DMS 273 (cell line): ENCODE data around the gene ARPC1A.
A peak's percentile ranks its signal among the peaks of the same experiment; 100 is the strongest.
"Not testable (repeated sequence)": the region's sequence is repeated elsewhere in the genome, so short reads cannot be mapped to it uniquely, and the experiment has no call there.

ENCODE experiments used
- DNase-seq: peaks from one replicate; lab custom pipeline; 2025; ENCODE audit not compliant: unreplicated experiment; lab: John Stamatoyannopoulos, UW

ARPC1A gene

GRCh38 chr7:99368750-99369389 is 43.2 kb downstream of the ARPC1A start:
- DNase-seq: no peak

GRCh38 chr7:99369767-99370391 is 44.2 kb downstream of the ARPC1A start:
- peak; percentile 34 for DNase-seq

GRCh38 chr7:99371376-99371920 is 45.8 kb downstream of the ARPC1A start:
- DNase-seq: no peak

DNA sequence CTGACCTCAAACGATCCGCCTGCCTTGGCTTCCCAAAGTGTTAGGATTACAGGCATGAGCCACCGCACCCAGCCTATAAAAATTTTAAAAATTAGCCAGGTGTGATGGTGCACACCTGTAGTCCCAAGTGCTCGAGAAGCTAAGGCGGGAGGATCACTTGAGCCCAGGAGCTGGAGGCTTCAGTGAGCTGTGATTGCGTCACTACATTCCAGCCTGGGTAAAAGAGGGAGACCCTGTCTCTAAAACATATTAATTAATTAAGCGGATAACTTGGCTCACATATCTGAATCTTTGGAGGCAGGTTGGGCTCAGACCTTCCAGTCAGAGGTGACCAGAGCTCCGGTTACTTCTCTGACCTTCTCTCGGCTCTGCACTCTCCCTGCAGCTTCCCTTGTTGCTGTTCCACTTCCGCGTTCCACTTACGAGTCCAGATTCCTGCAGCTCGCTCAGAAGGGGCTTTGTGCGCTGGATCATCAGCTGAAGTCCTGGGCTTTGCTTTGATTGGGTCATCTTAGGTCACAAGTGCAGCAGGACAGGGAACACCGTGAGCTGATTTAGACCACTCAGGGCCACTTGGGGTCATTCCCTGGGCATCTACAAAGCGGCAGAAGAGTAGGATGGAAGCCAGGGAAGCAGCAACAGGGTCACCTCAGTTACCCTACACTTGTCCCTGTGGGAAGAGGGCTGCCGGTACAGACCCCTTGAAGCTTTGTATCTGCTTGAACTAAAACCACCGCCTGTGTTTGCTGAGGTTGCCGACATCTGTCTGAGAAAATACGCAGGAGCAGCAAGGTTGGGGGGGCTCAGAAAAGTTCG is 46.8 kb downstream of the ARPC1A start:
- peak; percentile 22 for DNase-seq

DNA sequence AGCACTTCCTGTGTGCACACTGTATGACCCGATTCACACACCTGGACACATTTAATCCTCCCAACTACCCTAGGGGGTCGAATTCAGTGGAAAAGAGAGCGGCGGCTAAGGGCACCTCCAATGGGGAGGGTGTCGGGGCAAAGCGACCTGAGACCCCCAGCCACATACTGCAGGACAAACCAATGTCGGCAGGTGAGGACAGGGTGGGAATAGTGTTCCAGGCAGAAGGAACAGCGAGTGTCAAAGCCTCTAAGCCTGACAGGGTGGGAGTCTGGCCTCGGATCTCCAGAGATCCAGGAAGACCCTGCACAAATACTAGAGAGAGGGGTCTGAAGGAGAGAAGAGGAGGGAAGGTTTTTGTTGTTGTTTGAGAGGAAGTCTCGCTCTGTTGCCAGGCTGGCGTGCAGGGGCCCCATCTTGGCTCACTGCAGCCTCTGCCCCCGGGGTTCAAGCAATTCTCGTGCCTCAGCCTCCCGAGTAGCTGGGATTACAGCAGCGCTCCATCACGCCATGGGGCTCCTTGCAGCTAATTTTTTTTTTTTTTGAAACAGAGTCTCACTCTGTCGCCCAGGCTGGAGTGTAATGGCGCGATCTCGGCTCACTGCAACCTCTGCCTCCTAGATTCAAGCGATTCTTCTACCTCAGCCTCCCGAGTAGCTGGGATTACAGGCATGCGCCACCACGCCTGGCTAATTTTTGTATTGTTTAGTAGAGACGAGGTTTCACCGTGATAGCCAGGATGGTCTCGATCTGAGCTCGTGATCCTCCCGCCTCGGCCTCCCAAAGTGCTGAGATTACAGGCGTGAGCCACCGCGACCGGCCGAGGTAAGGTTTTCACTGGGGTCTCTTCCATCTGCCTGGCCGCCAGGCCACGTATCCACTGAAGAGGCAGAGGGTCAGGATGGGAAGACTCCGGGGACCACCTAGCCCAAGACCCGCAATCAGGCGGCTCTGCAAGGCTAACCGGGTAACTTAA is 47.7 kb downstream of the ARPC1A start:
- no peak for DNase-seq

GRCh38 chr7:99374111-99375064 is 48.7 kb downstream of the ARPC1A start, which contains the start of gene ARPC1B:
ARPC1B (plus strand) TSS chr7:99374730; CDS start chr7:99385715, 10,985 bp downstream.
- DNase-seq: peak; percentile 94

DNA sequence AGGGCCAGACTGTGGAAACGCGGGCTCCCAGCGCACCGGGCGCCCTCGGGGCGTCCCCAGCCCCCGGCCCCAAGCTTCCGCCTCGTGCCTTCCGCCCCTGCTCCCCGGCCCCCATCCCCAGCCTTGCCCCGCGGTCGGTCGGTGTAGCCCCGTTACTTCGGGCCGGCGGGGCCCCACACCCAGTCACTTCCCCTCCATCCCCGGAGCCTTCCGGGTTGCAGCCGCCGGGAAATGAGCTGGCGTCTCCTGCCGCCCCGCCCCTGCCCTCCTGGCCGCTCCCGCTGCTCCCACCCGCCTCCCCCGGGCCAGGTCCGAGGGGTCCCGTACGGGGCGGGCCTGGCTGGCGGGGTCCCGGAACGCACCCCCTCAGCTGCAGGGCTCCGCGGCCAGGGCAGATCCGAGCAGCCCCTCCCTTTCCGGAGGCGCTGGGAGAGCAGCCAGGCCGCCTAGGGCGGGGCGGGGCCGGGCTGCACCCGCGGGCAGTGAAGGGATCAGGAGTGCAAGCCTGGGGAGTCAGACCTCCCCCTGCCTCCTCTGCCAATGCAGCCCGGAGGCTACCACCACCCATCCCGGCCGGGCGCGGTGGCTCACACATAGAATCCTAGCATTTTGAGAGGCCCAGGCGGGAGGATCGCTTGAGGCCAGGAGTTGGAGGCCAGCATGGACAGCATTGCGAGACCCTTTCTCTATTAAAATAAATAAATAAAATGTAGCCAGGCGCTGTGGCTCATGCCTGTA is 49.5 kb downstream of the ARPC1A start:
- peak; percentile 89 for DNase-seq

GRCh38 chr7:99379043-99379577 is 53.4 kb downstream of the ARPC1A start:
- peak; percentile 36 for DNase-seq

- not testable (repeated sequence) for DNase-seq
Observed at GRCh38 chr7:99379693-99380031, 54.0 kb downstream of the ARPC1A start.

GRCh38 chr7:99380032-99380822 is 54.5 kb downstream of the ARPC1A start:
- DNase-seq: no peak

DNA sequence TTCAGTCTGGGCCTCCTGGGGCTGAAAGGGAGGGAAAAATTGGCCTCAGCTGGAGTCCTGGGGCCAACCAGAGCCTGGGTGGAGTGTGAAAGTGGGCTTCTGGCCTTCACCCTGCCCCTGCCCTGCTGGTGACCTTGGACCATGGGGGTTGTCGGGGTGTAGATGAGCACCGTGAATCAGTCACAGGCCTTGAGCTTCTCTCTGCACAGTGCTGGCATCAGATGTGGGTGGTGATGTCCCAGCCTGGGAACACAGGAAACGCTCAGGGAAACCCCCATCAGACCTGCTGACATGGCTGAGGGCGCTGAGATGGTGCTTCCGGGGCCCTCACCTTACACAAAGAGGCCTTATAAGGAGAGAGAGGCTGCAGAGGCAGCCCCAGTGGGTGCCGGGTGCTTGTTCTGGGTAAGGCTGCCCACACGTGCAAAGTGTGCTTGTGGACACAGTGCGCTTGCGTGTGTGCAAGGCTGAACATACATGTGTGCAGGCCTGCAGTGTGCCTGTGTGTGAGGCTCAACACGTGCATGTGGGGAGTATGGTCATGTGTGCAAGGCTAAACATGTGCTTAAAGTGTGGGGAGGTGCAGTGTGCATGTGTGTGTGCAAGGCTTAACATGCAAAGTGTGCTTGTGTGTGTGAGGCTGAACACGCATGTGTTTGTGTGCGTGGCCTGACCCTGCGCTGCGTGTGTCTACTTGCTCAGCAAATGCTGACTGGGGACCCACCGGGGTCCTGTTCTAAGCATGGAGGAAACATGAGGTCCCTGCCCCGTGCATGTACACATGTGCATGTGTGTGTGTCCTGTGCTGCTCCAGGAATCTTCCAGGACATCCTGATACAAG is 55.3 kb downstream of the ARPC1A start:
- DNase-seq: no peak

DNA sequence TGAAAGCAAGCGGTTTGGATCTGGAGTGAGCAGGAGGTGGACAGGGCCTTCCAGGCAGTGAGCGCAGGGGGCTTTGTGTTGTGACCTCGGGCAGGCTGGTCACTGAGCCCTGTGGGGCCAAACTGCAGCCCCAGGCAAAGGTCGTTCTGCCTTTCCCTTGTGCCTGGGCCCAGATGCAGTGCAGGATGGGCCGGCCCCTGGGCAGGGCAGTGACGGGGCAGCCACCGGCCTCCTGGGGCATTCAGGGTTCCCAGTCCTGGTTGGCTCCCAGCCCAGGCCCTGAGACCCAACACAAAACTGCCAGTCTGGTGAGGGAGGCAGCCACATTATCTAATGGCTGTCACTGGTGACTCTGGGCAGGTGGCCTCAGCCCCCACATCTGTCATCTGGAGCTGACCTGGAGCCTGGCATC is 56.0 kb downstream of the ARPC1A start:
- DNase-seq: peak; percentile 25

GRCh38 chr7:99383203-99383602 is 57.5 kb downstream of the ARPC1A start:
- DNase-seq: no peak

DNA sequence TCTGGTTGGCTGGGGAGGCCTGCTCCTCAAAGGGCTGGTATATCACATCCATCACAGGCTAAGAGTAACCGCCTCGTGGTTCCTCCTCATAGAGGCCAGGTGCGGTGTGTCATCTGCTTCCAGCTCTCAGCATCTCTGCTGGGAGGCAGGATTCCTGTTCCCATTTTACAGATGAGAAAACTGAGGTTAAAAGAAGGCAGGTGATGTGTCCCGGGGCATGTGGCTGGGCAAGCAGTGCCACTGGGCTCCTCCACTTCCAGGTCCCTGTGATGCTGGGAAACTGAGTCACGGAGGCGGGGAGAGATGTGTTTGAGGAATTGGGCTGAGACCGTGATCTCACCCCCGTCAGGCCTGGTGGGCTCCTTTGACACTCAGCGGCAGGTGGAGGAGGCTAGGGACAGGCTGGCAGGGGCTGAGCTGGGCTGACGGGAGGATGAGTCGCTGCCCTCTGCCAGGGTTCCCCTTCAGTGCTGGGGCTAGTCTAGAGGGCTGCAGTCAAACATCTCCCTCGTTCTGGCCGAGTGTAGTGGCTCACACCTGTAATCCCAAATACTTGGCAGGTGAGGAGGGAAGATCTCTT is 58.2 kb downstream of the ARPC1A start:
- no peak for DNase-seq

GRCh38 chr7:99384523-99384922 is 58.8 kb downstream of the ARPC1A start:
- no peak for DNase-seq

- DNase-seq: no peak
Observed at GRCh38 chr7:99385564-99385963, 59.9 kb downstream of the ARPC1A start.
